HTR-8/SVneo (cell line): ENCODE data around the gene TJP2.
"Not testable (repeated sequence)": the region's sequence is repeated elsewhere in the genome, so short reads cannot be mapped to it uniquely, and the experiment has no call there.

Experiments
- DNase-seq: peaks from one replicate; pipeline ENCODE4 v3.0.0; 2011; ENCODE audit warnings: low spot score, mixed read lengths; ENCODE audit not compliant: insufficient read length
- FAIRE-seq: peaks from 2 replicates; lab custom pipeline; 2011; peaks lifted over from hg19 to GRCh38; lab: Jason Lieb, UNC

Gene TJP2

GRCh38 chr9:69272212-69272611 lies 98.1 kb downstream of the TJP2 start:
- DNase-seq (no peak), FAIRE-seq (no peak)

GRCh38 chr9:69273161-69273560 lies 99.1 kb downstream of the TJP2 start:
- FAIRE-seq (no peak), DNase-seq (no peak)

GRCh38 chr9:69276775-69277174 lies 102.7 kb downstream of the TJP2 start:
- DNase-seq = no peak
- no peak for FAIRE-seq

GRCh38 chr9:69279084-69279731 lies 105.1 kb downstream of the TJP2 start:
- DNase-seq = no peak
- FAIRE-seq = no peak

- DNase-seq = no peak
- FAIRE-seq = no peak
Observed at GRCh38 chr9:69279733-69280132, 105.7 kb downstream of the TJP2 start.

- no peak for DNase-seq
- FAIRE-seq = no peak
Observed at GRCh38 chr9:69283003-69283402, 108.9 kb downstream of the TJP2 start.

GRCh38 chr9:69292078-69292477 lies 118.0 kb downstream of the TJP2 start:
- DNase-seq (no peak), FAIRE-seq (no peak)

- no peak for FAIRE-seq
- DNase-seq = no peak
Observed at GRCh38 chr9:69293156-69293555, 119.1 kb downstream of the TJP2 start.

- FAIRE-seq (no peak), DNase-seq (no peak)
Observed at GRCh38 chr9:69295872-69296552, 121.9 kb downstream of the TJP2 start.

- DNase-seq (no peak), FAIRE-seq (no peak)
Observed at GRCh38 chr9:69297300-69297980, 123.4 kb downstream of the TJP2 start.

- FAIRE-seq = no peak
- DNase-seq = no peak
Observed at GRCh38 chr9:69299315-69299714, 125.2 kb downstream of the TJP2 start.

- FAIRE-seq (no peak), DNase-seq (no peak)
Observed at GRCh38 chr9:69299826-69300225, 125.7 kb downstream of the TJP2 start.

- FAIRE-seq = no peak
- DNase-seq = no peak
Observed at GRCh38 chr9:69303331-69303730, 129.3 kb downstream of the TJP2 start.

GRCh38 chr9:69306895-69307445 lies 132.9 kb downstream of the TJP2 start:
- not testable (repeated sequence) for FAIRE-seq

GRCh38 chr9:69307446-69308205 lies 133.5 kb downstream of the TJP2 start:
- DNase-seq (no peak), FAIRE-seq (no peak)

More at GRCh38 chr9:69306895-69307445, 132.9 kb downstream of the TJP2 start:
- not testable (repeated sequence) for DNase-seq

GRCh38 chr9:69308206-69308931 lies 134.3 kb downstream of the TJP2 start:
- no peak for FAIRE-seq
- DNase-seq = no peak

- FAIRE-seq (no peak), DNase-seq (no peak)
Observed at GRCh38 chr9:69313175-69313574, 139.1 kb downstream of the TJP2 start.

- FAIRE-seq = no peak
Observed at GRCh38 chr9:69314547-69314946, 140.5 kb downstream of the TJP2 start.

GRCh38 chr9:69317081-69317480 lies 143.0 kb downstream of the TJP2 start:
- no peak for DNase-seq
- no peak for FAIRE-seq

More at GRCh38 chr9:69314547-69314946, 140.5 kb downstream of the TJP2 start:
- DNase-seq = no peak

- FAIRE-seq = no peak
- no peak for DNase-seq
Observed at GRCh38 chr9:69317894-69318293, 143.8 kb downstream of the TJP2 start.
